AG04450 (cell line): ENCODE data around the gene SH3PXD2B. TPM values are rescaled to one million over a fixed set of nuclear protein-coding genes. Genes with fewer than 3 reads are reported as not detected.

ENCODE experiments used
- CTCF ChIA-PET: fragments of 300-600, 350-600 bp; formaldehyde crosslinking; extraction: SDS; loops from one replicate; lab custom pipeline; 2022; ENCODE audit warnings: antibody characterized with exemption, inconsistent platforms; lab: Charles Lee
- POLR2A ChIA-PET: fragments of 350-600 bp; formaldehyde crosslinking; extraction: SDS; loops from one replicate; lab custom pipeline; 2021; ENCODE audit warnings: antibody characterized with exemption, inconsistent platforms; lab: Yijun Ruan, JAX
- DNase-seq: peaks from one replicate; pipeline ENCODE4 v3.0.0-alpha.2; 2011; ENCODE audit warnings: low read depth, low spot score
- H3K27ac ChIP-seq: one replicate; pipeline ENCODE4 v1.5.1; 2012; ENCODE audit warnings: low read depth, low read length, control low read depth
- H3K27me3 ChIP-seq: one replicate; pipeline ENCODE4 v1.6.0; 2012; ENCODE audit warnings: low read length; ENCODE audit not compliant: control insufficient read depth, insufficient read depth
- H3K4me3 ChIP-seq: 2 replicates; pipeline ENCODE4 v1.5.1; 2011; ENCODE audit warnings: mild to moderate bottlenecking, low read depth, low read length, control low read depth
- H3K9me3 ChIP-seq: 2 replicates; pipeline ENCODE4 v1.5.1; 2012; ENCODE audit warnings: low read length; ENCODE audit not compliant: control insufficient read depth, insufficient read depth
- CTCF ChIP-seq: IDR thresholded peaks from 2 replicates; pipeline ENCODE4 v1.5.1; 2011; ENCODE audit warnings: low read depth, low read length, control low read depth, inconsistent platforms
- polyA plus RNA-seq: library from polyadenylated mRNA; depleted of rRNA; stranded (reverse); fragments of >200 nt; gene quantifications from 2 replicates; pipeline ENCODE4 v1.2.3, GENCODE V29; 2011

SH3PXD2B gene
- polyA plus RNA-seq, 1 experiment, result 39.1 TPM

DNA sequence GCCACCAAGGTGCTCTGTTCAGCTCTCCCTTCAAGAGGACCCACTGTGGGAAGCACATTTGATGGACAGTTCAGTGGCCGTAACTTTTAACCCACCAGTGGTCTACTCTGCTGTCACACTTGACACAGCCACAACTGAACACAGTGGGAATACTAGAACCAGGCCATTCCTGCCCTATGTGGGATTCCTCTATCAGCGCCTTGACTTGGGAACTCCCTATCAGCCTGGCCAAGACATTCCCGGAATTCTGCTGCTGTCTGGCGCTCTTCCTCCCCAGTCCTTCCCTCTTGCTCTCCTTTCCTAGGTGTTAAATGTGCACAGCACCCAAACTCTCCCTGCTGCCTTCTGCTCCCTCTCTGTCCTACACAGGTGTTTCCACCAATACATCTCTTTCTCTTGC, 23.1 kb upstream of the SH3PXD2B start:
- no peak for DNase-seq
- no peaks in the 10 kb centered on the region for H3K9me3 ChIP-seq
- ChIA-PET POLR2A (no interaction called here), CTCF (interaction anchor here (8.0 kb wide), 1 partner anchor 220 kb away, joined by 135 read pairs; no protein-coding TSS in a partner anchor)
- H3K27me3 ChIP-seq, result peaks cover 3% of the 10 kb centered on the region
- no peak overlapping the region for H3K27ac ChIP-seq
- H3K4me3 ChIP-seq, result no peak overlapping the region
- no peak for TF ChIP-seq CTCF

DNA sequence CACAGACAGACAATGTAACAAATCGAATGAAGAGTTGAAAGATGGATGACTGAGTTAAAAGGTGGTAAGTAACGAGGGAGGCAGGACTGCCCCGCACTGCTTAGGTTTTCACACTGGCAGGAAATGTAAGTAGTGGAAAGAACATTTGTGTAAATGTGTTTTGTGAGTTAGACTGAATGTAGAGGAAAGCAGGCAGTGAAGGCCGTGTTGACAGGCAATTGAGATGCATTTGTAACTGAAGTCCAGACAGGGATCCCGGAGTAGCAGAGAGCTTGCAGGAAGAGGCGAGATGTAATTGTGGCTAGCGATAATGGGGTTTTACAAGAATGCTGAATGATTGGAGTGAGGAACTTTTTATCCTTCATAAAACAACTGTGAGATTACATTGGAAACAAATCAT, 20.0 kb upstream of the SH3PXD2B start:
- CTCF ChIA-PET, result interaction anchor here (0.7 to 2.7 kb wide), 7 partner anchors 11 to 240 kb away, joined by 3 to 20 read pairs (median 5); no protein-coding TSS in a partner anchor
- no peak for DNase-seq
- POLR2A ChIA-PET, result no interaction called here

DNA sequence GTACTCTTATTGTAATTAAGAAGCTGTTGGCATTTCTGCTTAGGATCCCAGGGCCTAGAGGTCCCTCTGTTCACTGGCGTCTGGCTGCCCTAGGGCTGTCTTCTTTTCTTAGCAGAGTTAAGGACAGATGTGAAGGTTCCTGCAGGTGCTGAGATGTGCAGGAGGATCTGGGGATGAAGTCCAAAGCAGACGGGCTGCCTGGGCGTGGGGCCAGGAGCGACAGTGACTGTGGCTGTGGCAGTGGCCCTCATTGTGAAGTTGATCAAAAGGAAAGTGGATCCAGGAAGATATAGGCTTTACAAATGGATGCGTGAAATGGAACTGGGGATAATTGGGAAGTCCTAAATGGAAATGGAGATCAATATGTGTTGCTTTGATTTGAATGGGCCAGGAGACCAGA, 19.1 kb upstream of the SH3PXD2B start:
- POLR2A ChIA-PET, result no interaction called here
- TF ChIP-seq CTCF, result no peak
- CTCF ChIA-PET, result interaction anchor here (0.6 to 2.7 kb wide), 7 partner anchors 12 to 233 kb away, joined by 3 to 20 read pairs (median 5); no protein-coding TSS in a partner anchor

More for the DNA sequence above, 20.0 kb upstream of the SH3PXD2B start:
- Histone ChIP-seq H3K4me3 (no peak overlapping the region), H3K9me3 (no peaks in the 10 kb centered on the region), H3K27me3 (peaks cover 13% of the 10 kb centered on the region), H3K27ac (no peak overlapping the region)
- TF ChIP-seq CTCF, result no peak

DNA sequence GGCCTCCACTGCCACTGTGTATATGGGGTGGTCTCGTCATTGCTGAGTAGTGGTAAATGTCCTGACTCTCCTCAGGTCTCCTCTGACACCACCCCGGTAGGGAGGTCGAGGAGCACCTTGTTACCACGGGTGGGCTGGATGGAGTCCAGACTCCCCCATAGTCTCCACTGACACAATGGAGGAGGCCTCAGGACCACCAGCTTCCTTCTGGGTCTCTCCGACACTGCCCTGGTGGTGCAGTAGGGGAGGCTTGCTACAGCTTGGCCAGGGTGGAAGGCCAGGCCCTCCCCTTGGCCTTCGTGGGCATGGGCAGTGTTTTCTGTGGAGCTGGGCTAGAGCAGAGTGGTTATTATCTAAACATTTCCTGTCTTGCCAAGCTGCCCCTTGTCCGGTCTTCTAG, 15.4 kb upstream of the SH3PXD2B start:
- Histone ChIP-seq H3K4me3 (no peak overlapping the region), H3K9me3 (no peaks in the 10 kb centered on the region), H3K27ac (no peak overlapping the region), H3K27me3 (peaks cover 15% of the 10 kb centered on the region)
- TF ChIP-seq CTCF, result no peak
- POLR2A ChIA-PET, result no interaction called here
- CTCF ChIA-PET, result interaction anchor here (1.4 to 1.9 kb wide), 2 partner anchors 228 to 245 kb away, joined by 3 to 8 read pairs; no protein-coding TSS in a partner anchor
- DNase-seq, result no peak

More for the DNA sequence above, 19.1 kb upstream of the SH3PXD2B start:
- Histone ChIP-seq H3K4me3 (no peak overlapping the region), H3K9me3 (no peaks in the 10 kb centered on the region), H3K27me3 (peaks cover 13% of the 10 kb centered on the region), H3K27ac (no peak overlapping the region)
- no peak for DNase-seq

- CTCF ChIA-PET, result no interaction called here
- Histone ChIP-seq H3K27me3 (peaks cover 12% of the 10 kb centered on the region), H3K9me3 (peaks cover 8% of the 10 kb centered on the region; the same call in 1 of the 2 replicates), H3K4me3 (no peak overlapping the region), H3K27ac (no peak overlapping the region)
- no peak for DNase-seq
- no peak for TF ChIP-seq CTCF
- POLR2A ChIA-PET, result no interaction called here
These were observed 11.7 kb upstream of the SH3PXD2B start for GRCh38 chr5:172466062-172466461.
